Type B pancreatic cell (in vitro differentiated cells): ENCODE results near the gene APOBEC3C. TPM values are rescaled to one million over a fixed set of nuclear protein-coding genes. Genes with fewer than 3 reads are reported as not detected.
"Not testable (repeated sequence)": the region's sequence is repeated elsewhere in the genome, so short reads cannot be mapped to it uniquely, and the experiment has no call there.

Source experiments
- DNase-seq: peaks from one replicate; pipeline ENCODE4 v3.0.0; 2021; ENCODE audit warnings: mixed read lengths; ENCODE audit not compliant: unreplicated experiment; ENCODE audit errors: extremely low spot score
- H3K27ac Mint-ChIP-seq: 2 replicates; pipeline ENCODE4 v1.8.0; 2021; ENCODE audit warnings: mild to moderate bottlenecking, mixed read lengths
- H3K27me3 Mint-ChIP-seq: 2 replicates; pipeline ENCODE4 v1.8.0; 2021; ENCODE audit warnings: mixed read lengths
- H3K36me3 Mint-ChIP-seq: 2 replicates; pipeline ENCODE4 v1.8.0; 2021; ENCODE audit warnings: mixed read lengths
- H3K4me1 Mint-ChIP-seq: one replicate; pipeline ENCODE4 v1.8.0; 2021; ENCODE audit warnings: mixed read lengths; ENCODE audit not compliant: unreplicated experiment
- H3K4me3 Mint-ChIP-seq: 2 replicates; pipeline ENCODE4 v1.8.0; 2021; ENCODE audit warnings: mild to moderate bottlenecking, mixed read lengths
- H3K9me3 Mint-ChIP-seq: 2 replicates; pipeline ENCODE4 v1.8.0; 2021; ENCODE audit warnings: mixed read lengths
- CTCF ChIP-seq: fragments of 200-600 bp; sonication (generic); conservative IDR thresholded peaks from 2 replicates; pipeline ENCODE4 v1.5.0; 2021; ENCODE audit warnings: antibody characterized with exemption, mild to moderate bottlenecking
- total RNA-seq: library from RNA; stranded (reverse); gene quantifications from 2 replicates; pipeline ENCODE4 v1.2.1, GENCODE V29; 2021; ENCODE audit warnings: low replicate concordance

The APOBEC3C gene
- total RNA-seq, 1 donor from 2014 or later: 26.0 TPM

DNA sequence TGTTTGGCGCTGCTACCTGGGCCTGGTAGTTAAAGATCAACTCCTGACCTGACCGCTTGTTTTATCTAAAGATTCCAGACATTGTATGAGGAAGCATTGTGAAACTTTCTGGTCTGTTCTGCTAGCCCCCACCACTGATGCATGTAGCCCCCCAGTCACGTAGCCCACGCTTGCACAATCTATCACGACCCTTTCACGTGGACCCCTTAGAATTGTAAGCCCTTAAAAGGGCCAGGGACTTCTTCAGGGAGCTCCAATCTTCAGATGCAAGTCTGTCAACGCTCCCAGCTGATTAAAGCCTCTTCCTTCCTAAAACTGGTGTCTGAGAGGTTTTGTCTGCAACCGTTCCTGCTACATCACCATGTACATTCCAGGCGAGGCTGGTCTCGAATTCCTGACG lies 41.6 kb downstream of the APOBEC3C start:
- TF ChIP-seq CTCF: no peak
- no peak for DNase-seq
- H3K4me1 Mint-ChIP-seq: no peaks in the 10 kb centered on the region
- no peak overlapping the region for H3K27ac Mint-ChIP-seq
- H3K4me3 Mint-ChIP-seq: no peak overlapping the region
- H3K36me3 Mint-ChIP-seq: no peaks in the 10 kb centered on the region
- no peaks in the 10 kb centered on the region for H3K9me3 Mint-ChIP-seq
- no peaks in the 10 kb centered on the region for H3K27me3 Mint-ChIP-seq

GRCh38 chr22:39061290-39061689 lies 47.2 kb downstream of the APOBEC3C start:
- H3K36me3 Mint-ChIP-seq, H3K4me1 Mint-ChIP-seq, H3K4me3 Mint-ChIP-seq, DNase-seq, H3K27me3 Mint-ChIP-seq, H3K9me3 Mint-ChIP-seq, H3K27ac Mint-ChIP-seq: not testable (repeated sequence)

DNA sequence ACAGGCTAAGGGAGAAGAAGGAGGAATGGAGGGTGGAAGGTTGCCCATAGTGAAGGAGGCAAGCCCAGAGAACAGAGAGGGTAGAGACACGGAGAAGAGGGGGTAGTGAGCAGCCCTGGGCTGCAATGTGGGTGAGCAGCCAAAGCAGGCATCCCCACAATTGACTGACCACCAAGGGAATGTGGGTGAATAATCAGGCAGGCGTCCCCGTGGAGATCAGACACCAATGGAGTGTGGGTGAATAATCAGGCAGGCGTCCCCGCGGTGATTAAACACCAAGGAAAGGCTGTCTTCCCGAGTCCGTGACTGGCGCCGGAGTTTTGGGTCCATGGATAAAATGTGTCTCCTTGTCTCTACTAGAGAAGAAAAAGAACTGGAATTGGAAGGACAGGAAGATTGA lies 47.9 kb downstream of the APOBEC3C start:
- not testable (repeated sequence) for H3K4me1 Mint-ChIP-seq, H3K4me3 Mint-ChIP-seq, H3K36me3 Mint-ChIP-seq, DNase-seq, H3K9me3 Mint-ChIP-seq, H3K27ac Mint-ChIP-seq, H3K27me3 Mint-ChIP-seq

DNA sequence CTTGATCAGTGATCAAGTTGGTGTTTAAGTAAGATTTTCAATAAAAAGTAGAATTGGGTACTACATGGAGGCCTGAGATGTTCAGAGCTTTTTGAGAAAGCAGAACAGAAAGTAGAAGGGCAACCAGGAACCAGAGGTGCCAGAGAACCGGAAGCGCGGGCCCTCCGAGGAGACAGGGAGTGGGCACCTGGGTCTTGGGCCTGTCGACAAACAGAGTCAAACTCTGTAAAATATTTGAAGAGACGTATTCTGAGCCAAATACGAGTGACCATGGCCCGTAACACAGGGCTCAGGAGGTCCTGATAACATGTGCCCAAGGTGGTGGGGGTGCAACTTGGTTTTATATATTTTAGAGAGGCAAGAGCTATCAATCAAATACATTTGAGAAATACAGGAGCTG lies 49.8 kb downstream of the APOBEC3C start:
- H3K27me3 Mint-ChIP-seq, H3K9me3 Mint-ChIP-seq, H3K27ac Mint-ChIP-seq, H3K4me3 Mint-ChIP-seq, H3K4me1 Mint-ChIP-seq, H3K36me3 Mint-ChIP-seq, DNase-seq: not testable (repeated sequence)

DNA sequence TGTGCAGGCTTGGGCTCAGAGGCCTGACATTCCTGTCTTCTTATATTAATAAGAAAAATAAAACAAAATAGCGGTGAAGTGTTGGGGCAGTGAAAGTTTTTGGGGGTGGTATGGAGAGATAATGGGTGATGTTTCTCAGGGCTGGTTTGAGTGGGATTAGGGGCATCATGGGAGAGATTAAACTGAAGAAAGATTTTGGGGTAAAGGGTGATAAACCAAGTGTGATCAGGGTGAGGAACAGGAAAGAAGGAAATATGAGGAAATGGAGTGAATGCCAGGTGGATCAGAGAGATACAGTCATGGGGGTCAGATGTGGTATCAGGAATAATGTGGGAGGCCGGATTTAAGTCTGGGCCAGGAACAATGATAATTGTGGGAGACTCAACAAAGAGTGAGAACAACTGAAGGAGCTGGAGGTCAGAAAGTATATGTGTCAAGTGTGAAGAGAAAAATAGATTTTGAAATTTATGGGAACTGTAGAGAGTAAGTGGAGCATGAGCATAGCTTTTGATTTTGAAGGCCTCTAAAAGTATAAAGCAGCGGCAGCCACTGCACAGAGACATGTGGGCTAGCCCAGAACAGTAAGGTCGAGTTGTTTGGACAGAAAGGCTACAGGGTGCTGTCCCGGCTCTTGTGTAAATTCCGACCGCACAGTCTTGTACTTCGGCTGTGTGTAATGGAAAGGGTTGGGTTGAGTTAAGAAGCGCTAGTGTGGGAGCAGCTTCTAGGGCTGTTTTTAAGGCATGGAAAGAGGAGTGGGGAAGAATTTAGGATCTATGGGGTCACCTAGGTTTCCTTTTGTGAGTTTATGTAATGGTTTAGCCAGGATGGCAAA lies 52.6 kb downstream of the APOBEC3C start:
- H3K4me3 Mint-ChIP-seq, H3K27me3 Mint-ChIP-seq, H3K9me3 Mint-ChIP-seq, H3K4me1 Mint-ChIP-seq, DNase-seq, H3K36me3 Mint-ChIP-seq, H3K27ac Mint-ChIP-seq: not testable (repeated sequence)

- no peak overlapping the region for H3K27ac Mint-ChIP-seq
- no peaks in the 10 kb centered on the region for H3K4me1 Mint-ChIP-seq
- peak overlapping the region; percentile 36 for H3K4me3 Mint-ChIP-seq
- TF ChIP-seq CTCF: peak; percentile 51
- DNase-seq: no peak
- no peaks in the 10 kb centered on the region for H3K36me3 Mint-ChIP-seq
- no peaks in the 10 kb centered on the region for H3K27me3 Mint-ChIP-seq
- no peaks in the 10 kb centered on the region for H3K9me3 Mint-ChIP-seq
Measured at GRCh38 chr22:39068033-39068785, 54.2 kb downstream of the APOBEC3C start.

Other genes starting within 250 kb of the APOBEC3C start
- gene DNAL4, start 220.1 kb upstream of the APOBEC3C start, total RNA-seq: 23.9 and 31.5 TPM in 2 replicates
- 5.9 and 6.9 TPM in 2 replicates for gene NPTXR, start 170.2 kb upstream of the APOBEC3C start, total RNA-seq
- gene CBX6, start 142.0 kb upstream of the APOBEC3C start, total RNA-seq: 93.5 and 116 TPM in 2 replicates
- gene APOBEC3A, start 56.6 kb upstream of the APOBEC3C start, total RNA-seq: 0.67 and 1.6 TPM in 2 replicates
- gene APOBEC3B, start 31.9 kb upstream of the APOBEC3C start, total RNA-seq: 6.7 and 7.1 TPM in 2 replicates
- gene APOBEC3D, start 6.9 kb downstream of the APOBEC3C start, total RNA-seq: 3.9 and 6.9 TPM in 2 replicates
- 14.9 and 18.9 TPM in 2 replicates for gene APOBEC3F, start 26.6 kb downstream of the APOBEC3C start, total RNA-seq
- 5.6 and 8.0 TPM in 2 replicates for gene APOBEC3G, start 63.0 kb downstream of the APOBEC3C start, total RNA-seq
- 0.63 and 1.1 TPM in 2 replicates for gene APOBEC3H, start 83.0 kb downstream of the APOBEC3C start, total RNA-seq
- 4.8 and 5.0 TPM in 2 replicates for gene CBX7, start 138.4 kb downstream of the APOBEC3C start, total RNA-seq
- 2.9 and 5.1 TPM in 2 replicates for gene PDGFB, start 230.7 kb downstream of the APOBEC3C start, total RNA-seq